Epithelial cell of prostate (primary cell): Measurements from ENCODE around the gene ENTPD3.
A peak's percentile ranks its signal among the peaks of the same experiment; 100 is the strongest.
"Not testable (repeated sequence)": the region's sequence is repeated elsewhere in the genome, so short reads cannot be mapped to it uniquely, and the experiment has no call there.

Experiments used
- DNase-seq: peaks from one replicate; pipeline ENCODE4 v3.0.0-alpha.2; 2011; ENCODE audit warnings: low read depth, low spot score
- H3K27ac ChIP-seq: fragments of 450-650 bp; 2 replicates; pipeline ENCODE4 v1.5.1; 2017; ENCODE audit warnings: mild to moderate bottlenecking

The ENTPD3 gene

GRCh38 chr3:40456940-40457823, 70.2 kb downstream of the ENTPD3 start, which contains the start of gene RPL14:
RPL14 (plus strand) TSS chr3:40457339; CDS start chr3:40457472, 133 bp downstream.
- DNase-seq, result peak; percentile 90

GRCh38 chr3:40458473-40458872, 71.5 kb downstream of the ENTPD3 start:
- peak overlapping the region; percentile 68 for H3K27ac ChIP-seq
- DNase-seq, result no peak

More at GRCh38 chr3:40456940-40457823, 70.2 kb downstream of the ENTPD3 start, which contains the start of gene RPL14:
- peak within 1 kb of the TSS; percentile 68 for H3K27ac ChIP-seq

GRCh38 chr3:40460481-40460880, 73.5 kb downstream of the ENTPD3 start:
- DNase-seq, result not testable (repeated sequence)
- H3K27ac ChIP-seq, result peak overlapping the region; percentile 51

- peak overlapping the region; percentile 51 for H3K27ac ChIP-seq
- no peak for DNase-seq
Measured at GRCh38 chr3:40461161-40461560, 74.2 kb downstream of the ENTPD3 start.

- not testable (repeated sequence) for H3K27ac ChIP-seq, DNase-seq
Measured at GRCh38 chr3:40462838-40463237, 75.9 kb downstream of the ENTPD3 start.

- DNase-seq, result no peak
- H3K27ac ChIP-seq, result no peak overlapping the region
Measured at GRCh38 chr3:40463579-40463978, 76.6 kb downstream of the ENTPD3 start.

- no peak overlapping the region for H3K27ac ChIP-seq
- no peak for DNase-seq
Measured at GRCh38 chr3:40464339-40465110, 77.5 kb downstream of the ENTPD3 start.

GRCh38 chr3:40465111-40465407, 78.1 kb downstream of the ENTPD3 start:
- DNase-seq, result no peak
- no peak overlapping the region for H3K27ac ChIP-seq

GRCh38 chr3:40465456-40465855, 78.5 kb downstream of the ENTPD3 start:
- H3K27ac ChIP-seq, result no peak overlapping the region
- no peak for DNase-seq

GRCh38 chr3:40468018-40468417, 81.0 kb downstream of the ENTPD3 start:
- DNase-seq, result no peak
- H3K27ac ChIP-seq, result no peak overlapping the region

GRCh38 chr3:40470701-40471100, 83.7 kb downstream of the ENTPD3 start:
- DNase-seq, result no peak

GRCh38 chr3:40476478-40477470, 89.8 kb downstream of the ENTPD3 start, which contains the start of gene ZNF619:
ZNF619 (plus strand) TSS chr3:40477122; CDS start chr3:40477980, 858 bp downstream.
- H3K27ac ChIP-seq, result no peak within 1 kb of the TSS
- peak; percentile 6 for DNase-seq

More at GRCh38 chr3:40470701-40471100, 83.7 kb downstream of the ENTPD3 start:
- H3K27ac ChIP-seq, result no peak overlapping the region

GRCh38 chr3:40477666-40478065, 90.7 kb downstream of the ENTPD3 start:
- no peak for DNase-seq
- no peak overlapping the region for H3K27ac ChIP-seq
